ENCODE results near the gene PPM1N. TPM values are rescaled to one million over a fixed set of nuclear protein-coding genes. Genes with fewer than 3 reads are reported as not detected.

PPM1N gene
- total RNA-seq, 1 donor from 2014 or later: 0.48 TPM

GRCh38 chr19:45502111-45502510 is 3.9 kb downstream of the PPM1N start:
- TF ChIP-seq CTCF (conservative IDR thresholded peaks at IDR 0.05): no peak
- Mint-ChIP-seq H3K9me3 (no peaks in the 10 kb centered on the region), H3K36me3 (peaks cover 3% of the 10 kb centered on the region)

GRCh38 chr19:45503909-45504308 is 5.7 kb downstream of the PPM1N start:
- no peak for DNase-seq (ENCODE audit: extremely low spot score, unreplicated experiment)
- peaks cover 7% of the 10 kb centered on the region for H3K4me1 Mint-ChIP-seq (ENCODE audit: unreplicated experiment)

More at GRCh38 chr19:45502111-45502510, 3.9 kb downstream of the PPM1N start:
- H3K4me3 Mint-ChIP-seq: no peak overlapping the region
- DNase-seq (ENCODE audit: extremely low spot score, unreplicated experiment): no peak
- no peak overlapping the region for H3K27ac Mint-ChIP-seq
- H3K27me3 Mint-ChIP-seq: peaks cover 67% of the 10 kb centered on the region
- H3K4me1 Mint-ChIP-seq (ENCODE audit: unreplicated experiment): peaks cover 10% of the 10 kb centered on the region

GRCh38 chr19:45505151-45505995 is 7.1 kb downstream of the PPM1N start:
- H3K36me3 Mint-ChIP-seq: peaks cover 4% of the 10 kb centered on the region
- no peak for DNase-seq (ENCODE audit: extremely low spot score, unreplicated experiment)
- peak overlapping the region; percentile 81 for H3K27ac Mint-ChIP-seq
- H3K9me3 Mint-ChIP-seq: no peaks in the 10 kb centered on the region
- H3K4me1 Mint-ChIP-seq (ENCODE audit: unreplicated experiment): peaks cover 10% of the 10 kb centered on the region
- peak overlapping the region; percentile 74 for H3K4me3 Mint-ChIP-seq
- peaks cover 40% of the 10 kb centered on the region for H3K27me3 Mint-ChIP-seq
- TF ChIP-seq CTCF (conservative IDR thresholded peaks at IDR 0.05): no peak

More at GRCh38 chr19:45503909-45504308, 5.7 kb downstream of the PPM1N start:
- no peak for TF ChIP-seq CTCF (conservative IDR thresholded peaks at IDR 0.05)
- Mint-ChIP-seq H3K27me3 (peaks cover 54% of the 10 kb centered on the region), H3K36me3 (peaks cover 3% of the 10 kb centered on the region), H3K27ac (no peak overlapping the region), H3K4me3 (no peak overlapping the region), H3K9me3 (no peaks in the 10 kb centered on the region)

GRCh38 chr19:45505996-45506245 is 7.7 kb downstream of the PPM1N start:
- Mint-ChIP-seq H3K9me3 (no peaks in the 10 kb centered on the region), H3K36me3 (peaks cover 4% of the 10 kb centered on the region), H3K4me1 (ENCODE audit: unreplicated experiment) (peaks cover 10% of the 10 kb centered on the region), H3K27me3 (peaks cover 35% of the 10 kb centered on the region), H3K27ac (peak overlapping the region; percentile 81), H3K4me3 (peak overlapping the region; percentile 74)
- no peak for DNase-seq (ENCODE audit: extremely low spot score, unreplicated experiment)
- no peak for TF ChIP-seq CTCF (conservative IDR thresholded peaks at IDR 0.05)

GRCh38 chr19:45506246-45506988 is 8.2 kb downstream of the PPM1N start:
- Mint-ChIP-seq H3K4me3 (peak overlapping the region; percentile 95), H3K27me3 (peaks cover 30% of the 10 kb centered on the region), H3K9me3 (no peaks in the 10 kb centered on the region), H3K4me1 (ENCODE audit: unreplicated experiment) (peaks cover 10% of the 10 kb centered on the region), H3K27ac (peak overlapping the region; percentile 95), H3K36me3 (peaks cover 4% of the 10 kb centered on the region)
- peak; percentile 93 for DNase-seq (ENCODE audit: extremely low spot score, unreplicated experiment)
- TF ChIP-seq CTCF (conservative IDR thresholded peaks at IDR 0.05): peak; percentile 45

Measured in type B pancreatic cell (in vitro differentiated cells).